NB4 (cell line): Measurements from ENCODE around the gene ZNF777.
A peak's percentile ranks its signal among the peaks of the same experiment; 100 is the strongest.
"Not testable (repeated sequence)": the region's sequence is repeated elsewhere in the genome, so short reads cannot be mapped to it uniquely, and the experiment has no call there.

Source experiments
- DNase-seq: peaks from one replicate; pipeline ENCODE4 v3.0.0; 2010; ENCODE audit warnings: low read depth
- H3K4me3 ChIP-seq: one replicate; pipeline ENCODE4 v1.5.1; 2011; ENCODE audit warnings: mild to moderate bottlenecking, low read depth, low read length, moderate library complexity
- CTCF ChIP-seq: IDR thresholded peaks from one replicate; pipeline ENCODE4 v1.5.1; 2012; ENCODE audit warnings: low read depth, low read length
- MYC ChIP-seq: IDR thresholded peaks from 2 replicates; pipeline ENCODE4 v1.6.1; 2011; ENCODE audit warnings: low read depth, low read length
- POLR2A ChIP-seq: IDR thresholded peaks from 2 replicates; pipeline ENCODE4 v1.6.1; 2011; ENCODE audit warnings: mild to moderate bottlenecking; ENCODE audit not compliant: insufficient read length; ENCODE audit errors: extremely low read depth
- TF ChIP-seq, protein P1 (sequence below): IDR thresholded peaks from 2 replicates; pipeline ENCODE4 v1.6.1; 2011; ENCODE audit warnings: low read depth, low read length

ZNF777 gene

DNA sequence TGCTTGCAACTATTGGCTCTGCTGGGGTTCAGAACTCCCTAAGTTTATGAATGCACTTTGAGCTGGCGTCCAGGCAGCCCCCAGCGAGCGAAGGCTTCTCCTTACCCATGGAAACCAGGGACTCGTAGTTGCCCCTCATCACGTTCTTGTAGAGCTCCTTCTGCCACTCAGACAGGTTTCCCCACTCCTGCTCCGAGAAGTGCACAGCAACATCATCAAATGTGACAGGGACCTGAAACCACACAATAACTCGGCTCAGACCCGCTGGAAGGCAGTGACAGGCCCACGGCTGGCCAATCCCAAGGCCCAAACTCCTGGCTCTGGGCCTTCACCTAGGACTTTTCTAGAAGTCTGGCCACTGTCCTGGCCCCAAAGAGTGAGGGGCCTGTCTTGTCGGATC lies 6.9 kb downstream of the ZNF777 start:
- no peak for TF ChIP-seq MYC
- TF ChIP-seq CTCF: no peak
- TF ChIP-seq POLR2A: no peak
- TF ChIP-seq, protein P1, sequence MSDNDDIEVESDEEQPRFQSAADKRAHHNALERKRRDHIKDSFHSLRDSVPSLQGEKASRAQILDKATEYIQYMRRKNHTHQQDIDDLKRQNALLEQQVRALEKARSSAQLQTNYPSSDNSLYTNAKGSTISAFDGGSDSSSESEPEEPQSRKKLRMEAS: no peak
- no peak for DNase-seq

DNA sequence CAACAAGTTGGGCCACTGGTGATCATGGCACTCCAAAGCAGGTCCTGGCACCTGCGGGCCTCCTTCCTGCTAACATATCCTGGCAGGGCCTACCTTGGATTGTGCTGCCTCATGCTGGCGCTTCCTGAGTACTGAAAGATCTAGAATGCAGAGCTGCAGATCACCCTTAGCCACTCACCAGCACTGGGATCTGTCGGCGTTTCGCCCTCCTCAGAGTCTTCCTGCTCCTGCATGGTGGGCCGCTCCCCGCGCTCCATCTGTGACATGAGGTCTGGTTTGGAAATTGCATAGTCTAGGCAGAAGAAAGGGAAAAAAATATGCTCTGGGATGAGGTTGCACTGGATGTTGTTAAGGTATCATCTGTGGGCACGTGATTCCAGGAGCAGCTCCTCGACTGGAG lies 10.0 kb downstream of the ZNF777 start:
- H3K4me3 ChIP-seq: no peak overlapping the region
- TF ChIP-seq POLR2A: no peak
- no peak for TF ChIP-seq CTCF
- TF ChIP-seq, protein P1: no peak
- TF ChIP-seq MYC: no peak
- no peak for DNase-seq

More for the DNA sequence above, 6.9 kb downstream of the ZNF777 start:
- H3K4me3 ChIP-seq: no peak overlapping the region

GRCh38 chr7:149449897-149450296 lies 11.0 kb downstream of the ZNF777 start:
- no peak overlapping the region for H3K4me3 ChIP-seq
- no peak for DNase-seq
- no peak for TF ChIP-seq POLR2A

DNA sequence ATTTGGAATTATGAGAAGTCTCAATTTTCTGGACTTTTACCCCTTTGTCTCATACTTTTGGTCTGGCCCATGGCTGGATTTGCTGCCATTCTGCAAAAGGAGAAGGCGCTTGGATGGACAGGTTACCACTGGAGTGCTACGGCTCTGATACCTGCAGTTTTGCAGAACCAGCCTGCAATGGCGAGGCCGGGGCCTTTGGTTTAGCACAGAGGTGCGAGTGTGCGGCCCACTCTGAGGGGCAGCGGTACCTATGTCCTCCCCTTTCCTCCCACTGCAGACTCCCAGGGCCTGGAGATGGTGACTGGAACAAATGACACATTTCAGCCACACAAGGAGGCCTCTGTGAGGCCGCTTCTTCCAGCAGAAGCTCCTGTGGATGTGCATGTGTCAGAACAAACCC lies 11.9 kb downstream of the ZNF777 start:
- H3K4me3 ChIP-seq: no peak overlapping the region
- DNase-seq: no peak
- TF ChIP-seq POLR2A (no peak), MYC (no peak), CTCF (no peak)
- TF ChIP-seq, protein P1: no peak

DNA sequence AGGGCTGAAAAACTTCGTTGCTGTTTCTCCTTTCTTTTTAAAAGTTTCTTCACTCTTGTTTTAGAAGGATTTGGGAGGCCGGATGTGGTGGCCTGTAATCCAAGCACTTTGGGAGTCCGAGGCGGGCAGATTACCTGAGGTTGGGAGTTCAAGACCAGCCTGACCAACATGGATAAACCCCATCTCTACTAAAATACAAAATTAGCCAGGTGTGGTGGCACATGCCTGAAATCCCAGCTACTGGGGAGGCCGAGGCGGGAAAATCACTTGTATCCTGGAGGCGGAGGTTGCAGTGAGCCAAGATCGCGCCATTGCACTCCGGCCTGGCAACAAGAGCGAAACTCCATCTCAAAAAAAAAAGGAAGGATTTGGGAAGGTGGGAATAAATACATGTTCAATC lies 14.8 kb downstream of the ZNF777 start:
- not testable (repeated sequence) for H3K4me3 ChIP-seq, DNase-seq

GRCh38 chr7:149444287-149444686 lies 16.6 kb downstream of the ZNF777 start:
- peak; percentile 42 for DNase-seq
- TF ChIP-seq CTCF: no peak
- TF ChIP-seq, protein P1: no peak
- no peak for TF ChIP-seq POLR2A
- no peak for TF ChIP-seq MYC
- no peak overlapping the region for H3K4me3 ChIP-seq

DNA sequence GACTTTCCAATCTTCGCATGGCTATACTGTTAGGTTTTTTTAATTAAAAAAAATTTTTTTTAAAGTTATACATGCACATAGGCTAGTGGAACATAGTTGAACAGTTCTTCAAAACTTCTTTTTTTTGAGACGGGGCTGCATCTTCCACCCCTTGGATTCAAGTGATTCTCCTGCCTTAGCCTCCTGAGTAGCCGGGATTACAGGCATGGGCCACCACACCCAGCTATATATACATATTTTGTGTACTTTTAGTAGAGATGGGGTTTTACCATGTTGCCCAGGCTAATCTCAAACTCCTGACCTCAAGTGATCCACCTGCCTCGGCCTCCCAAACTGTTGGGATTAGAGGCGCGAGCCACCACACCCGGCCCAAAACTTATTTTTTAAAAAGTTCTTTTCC lies 17.3 kb downstream of the ZNF777 start:
- H3K4me3 ChIP-seq: no peak overlapping the region
- TF ChIP-seq POLR2A: no peak
- no peak for TF ChIP-seq CTCF
- TF ChIP-seq, protein P1: no peak
- TF ChIP-seq MYC: no peak
- no peak for DNase-seq
